SJCRH30 (cell line): Measurements from ENCODE around the gene JAGN1. TPM values are rescaled to one million over a fixed set of nuclear protein-coding genes. Genes with fewer than 3 reads are reported as not detected.
A peak's percentile ranks its signal among the peaks of the same experiment; 100 is the strongest.

ENCODE experiments used
- DNase-seq, 2 experiments: peaks; one replicate each; pipeline ENCODE4 v3.0.0-alpha.2; 2015 to 2020
- H3K27ac ChIP-seq: fragments of 250-450 bp; sonication (Bioruptor Pico); 2 replicates; pipeline ENCODE4 v1.5.1; 2020; ENCODE audit warnings: mild to moderate bottlenecking, moderate library complexity
- H3K27me3 ChIP-seq: fragments of 250-450 bp; sonication (Bioruptor Pico); 2 replicates; pipeline ENCODE4 v1.5.1; 2020; ENCODE audit warnings: mild to moderate bottlenecking, moderate library complexity
- H3K36me3 ChIP-seq: fragments of 250-450 bp; sonication (Bioruptor Pico); 2 replicates; pipeline ENCODE4 v1.5.1; 2020; ENCODE audit warnings: mild to moderate bottlenecking, moderate library complexity
- H3K4me1 ChIP-seq: fragments of 250-450 bp; sonication (Bioruptor Pico); 2 replicates; pipeline ENCODE4 v1.5.1; 2020; ENCODE audit warnings: mild to moderate bottlenecking, moderate library complexity
- H3K4me3 ChIP-seq: fragments of 250-450 bp; sonication (Bioruptor Pico); 2 replicates; pipeline ENCODE4 v1.5.1; 2020; ENCODE audit warnings: mild to moderate bottlenecking, moderate library complexity
- H3K9me3 ChIP-seq: fragments of 250-450 bp; sonication (Bioruptor Pico); replicated peaks from 2 replicates; pipeline ENCODE4 v1.5.1; 2020; ENCODE audit warnings: mild to moderate bottlenecking, moderate library complexity
- total RNA-seq: library from RNA; depleted of rRNA; stranded (reverse); fragments of >200 nt; shearing (Covaris generic); gene quantifications from 2 replicates; pipeline ENCODE4 v1.2.3, GENCODE V29; 2014

JAGN1 gene
- total RNA-seq, 1 experiment from 2014 or later: 40.3 TPM

DNA sequence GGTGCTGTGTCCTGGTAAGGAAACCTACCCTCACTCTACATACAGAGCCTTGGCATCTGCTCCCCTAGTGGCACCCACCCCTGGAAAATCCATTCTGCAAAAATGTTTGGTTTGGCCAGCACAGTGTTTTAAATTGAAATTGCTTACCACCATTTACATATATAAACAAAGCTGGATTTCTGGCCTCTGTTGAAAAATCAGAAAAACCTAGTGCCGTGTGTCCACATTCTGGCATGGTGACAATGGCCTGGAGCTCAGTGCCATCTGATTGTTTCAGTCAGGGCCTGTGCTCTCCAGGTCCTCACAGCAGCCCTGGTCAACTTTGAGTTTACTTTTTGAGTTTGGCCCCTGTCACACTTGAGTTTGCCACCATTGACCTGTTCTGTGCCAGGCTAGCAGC lies 23.6 kb downstream of the JAGN1 start:
- DNase-seq: no peak
- Histone ChIP-seq H3K36me3 (no peaks in the 10 kb centered on the region), H3K4me3 (no peak overlapping the region), H3K27ac (no peak overlapping the region), H3K4me1 (no peaks in the 10 kb centered on the region), H3K9me3 (no peaks in the 10 kb centered on the region), H3K27me3 (no peaks in the 10 kb centered on the region)

- no peak overlapping the region for H3K27ac ChIP-seq
- H3K4me3 ChIP-seq: peak overlapping the region; percentile 64
- peak; percentile 42 to 58 for DNase-seq
- H3K27me3 ChIP-seq: no peaks in the 10 kb centered on the region
- no peaks in the 10 kb centered on the region for H3K36me3 ChIP-seq
- H3K9me3 ChIP-seq: no peaks in the 10 kb centered on the region
- H3K4me1 ChIP-seq: no peaks in the 10 kb centered on the region
Measured at GRCh38 chr3:9914559-9915253, 24.3 kb downstream of the JAGN1 start.

- H3K36me3 ChIP-seq: no peaks in the 10 kb centered on the region
- H3K4me3 ChIP-seq: peak overlapping the region; percentile 64
- DNase-seq: peak; percentile 62 to 69
- H3K27me3 ChIP-seq: no peaks in the 10 kb centered on the region
- H3K4me1 ChIP-seq: no peaks in the 10 kb centered on the region
- H3K27ac ChIP-seq: peak overlapping the region; percentile 3; the same call in 1 of the 2 replicates
- H3K9me3 ChIP-seq: no peaks in the 10 kb centered on the region
Measured at GRCh38 chr3:9915254-9916141, 25.1 kb downstream of the JAGN1 start.

- Histone ChIP-seq H3K9me3 (no peaks in the 10 kb centered on the region), H3K27ac (peak overlapping the region; percentile 1; the same call in 1 of the 2 replicates), H3K4me3 (peak overlapping the region; percentile 64), H3K4me1 (no peaks in the 10 kb centered on the region), H3K36me3 (no peaks in the 10 kb centered on the region), H3K27me3 (no peaks in the 10 kb centered on the region)
- DNase-seq: peak; percentile 25 to 49
Measured at GRCh38 chr3:9916346-9916733, 25.9 kb downstream of the JAGN1 start.

GRCh38 chr3:9916734-9917680 lies 26.6 kb downstream of the JAGN1 start, which contains the start of gene IL17RC:
Gene IL17RC, plus strand, starts transcription at chr3:9917098. Its CDS starts 218 bp downstream, at chr3:9917316.
- peak; percentile 86 to 87 for DNase-seq
- Histone ChIP-seq H3K9me3 (no peaks in the 10 kb centered on the region), H3K36me3 (no peaks in the 10 kb centered on the region), H3K27me3 (no peaks in the 10 kb centered on the region), H3K27ac (peak within 1 kb of the TSS; percentile 3; the same call in 1 of the 2 replicates), H3K4me1 (no peaks in the 10 kb centered on the region), H3K4me3 (peak within 1 kb of the TSS; percentile 64)

DNA sequence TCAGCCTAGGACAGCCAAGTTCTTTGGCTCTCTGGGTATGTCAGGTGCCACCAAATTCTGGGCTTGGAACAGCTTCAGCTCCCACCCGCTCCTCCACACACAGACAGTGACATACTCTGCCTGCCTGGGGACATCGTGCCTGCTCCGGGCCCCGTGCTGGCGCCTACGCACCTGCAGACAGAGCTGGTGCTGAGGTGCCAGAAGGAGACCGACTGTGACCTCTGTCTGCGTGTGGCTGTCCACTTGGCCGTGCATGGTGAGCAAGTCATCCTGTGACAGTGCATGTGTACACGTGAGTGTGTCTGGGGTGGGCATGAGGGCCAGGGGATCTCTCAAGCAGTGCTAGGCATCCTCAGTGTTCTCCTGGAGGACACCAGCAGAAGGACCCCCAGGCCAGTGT lies 27.4 kb downstream of the JAGN1 start:
- Histone ChIP-seq H3K4me3 (no peak overlapping the region), H3K36me3 (no peaks in the 10 kb centered on the region), H3K9me3 (no peaks in the 10 kb centered on the region), H3K27me3 (no peaks in the 10 kb centered on the region), H3K4me1 (no peaks in the 10 kb centered on the region), H3K27ac (no peak overlapping the region)
- no peak for DNase-seq

DNA sequence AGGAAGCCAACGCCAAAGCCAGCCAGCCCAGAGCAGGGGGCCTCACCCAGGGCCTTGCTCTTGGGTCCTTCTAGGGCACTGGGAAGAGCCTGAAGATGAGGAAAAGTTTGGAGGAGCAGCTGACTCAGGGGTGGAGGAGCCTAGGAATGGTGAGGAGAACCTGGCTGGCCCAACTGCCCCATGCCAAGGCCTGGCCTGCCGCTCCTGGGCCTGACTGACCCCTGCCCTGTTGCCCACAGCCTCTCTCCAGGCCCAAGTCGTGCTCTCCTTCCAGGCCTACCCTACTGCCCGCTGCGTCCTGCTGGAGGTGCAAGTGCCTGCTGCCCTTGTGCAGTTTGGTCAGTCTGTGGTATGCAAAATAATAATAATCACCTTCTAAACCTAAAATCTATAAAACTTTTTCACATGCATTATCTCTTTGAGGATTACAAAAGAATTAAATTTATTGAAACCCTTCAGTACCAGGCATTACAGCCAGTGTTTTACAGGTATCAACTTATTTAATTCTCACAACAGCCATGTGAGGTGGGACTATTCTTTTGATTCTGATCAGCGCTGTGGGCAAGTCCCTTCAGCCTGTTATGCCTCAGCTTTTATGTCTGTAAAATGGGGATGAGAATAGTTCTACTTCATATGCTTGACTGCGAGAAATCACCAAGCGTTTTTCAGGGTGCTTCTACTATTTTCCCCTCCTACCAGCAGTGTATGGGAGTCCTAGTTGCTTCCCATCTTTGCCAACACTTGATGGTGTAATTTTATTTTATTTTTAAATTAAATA lies 28.0 kb downstream of the JAGN1 start:
- no peaks in the 10 kb centered on the region for H3K27me3 ChIP-seq
- no peaks in the 10 kb centered on the region for H3K4me1 ChIP-seq
- DNase-seq: no peak
- no peak overlapping the region for H3K27ac ChIP-seq
- no peaks in the 10 kb centered on the region for H3K9me3 ChIP-seq
- H3K4me3 ChIP-seq: no peak overlapping the region
- no peaks in the 10 kb centered on the region for H3K36me3 ChIP-seq

GRCh38 chr3:9928158-9928557 lies 37.7 kb downstream of the JAGN1 start:
- Histone ChIP-seq H3K27me3 (no peaks in the 10 kb centered on the region), H3K4me3 (no peak overlapping the region), H3K9me3 (no peaks in the 10 kb centered on the region), H3K4me1 (no peaks in the 10 kb centered on the region), H3K36me3 (no peaks in the 10 kb centered on the region), H3K27ac (no peak overlapping the region)
- no peak for DNase-seq

- H3K36me3 ChIP-seq: no peaks in the 10 kb centered on the region
- H3K27me3 ChIP-seq: no peaks in the 10 kb centered on the region
- no peak overlapping the region for H3K4me3 ChIP-seq
- DNase-seq: no peak
- H3K27ac ChIP-seq: no peak overlapping the region
- H3K9me3 ChIP-seq: no peaks in the 10 kb centered on the region
- no peaks in the 10 kb centered on the region for H3K4me1 ChIP-seq
Measured at GRCh38 chr3:9930804-9931418, 40.5 kb downstream of the JAGN1 start.

GRCh38 chr3:9932535-9932842 lies 42.1 kb downstream of the JAGN1 start:
- Histone ChIP-seq H3K27me3 (no peaks in the 10 kb centered on the region), H3K9me3 (no peaks in the 10 kb centered on the region), H3K4me1 (no peaks in the 10 kb centered on the region), H3K4me3 (peak overlapping the region; percentile 92), H3K27ac (peak overlapping the region; percentile 56), H3K36me3 (no peaks in the 10 kb centered on the region)
- DNase-seq: no peak

DNA sequence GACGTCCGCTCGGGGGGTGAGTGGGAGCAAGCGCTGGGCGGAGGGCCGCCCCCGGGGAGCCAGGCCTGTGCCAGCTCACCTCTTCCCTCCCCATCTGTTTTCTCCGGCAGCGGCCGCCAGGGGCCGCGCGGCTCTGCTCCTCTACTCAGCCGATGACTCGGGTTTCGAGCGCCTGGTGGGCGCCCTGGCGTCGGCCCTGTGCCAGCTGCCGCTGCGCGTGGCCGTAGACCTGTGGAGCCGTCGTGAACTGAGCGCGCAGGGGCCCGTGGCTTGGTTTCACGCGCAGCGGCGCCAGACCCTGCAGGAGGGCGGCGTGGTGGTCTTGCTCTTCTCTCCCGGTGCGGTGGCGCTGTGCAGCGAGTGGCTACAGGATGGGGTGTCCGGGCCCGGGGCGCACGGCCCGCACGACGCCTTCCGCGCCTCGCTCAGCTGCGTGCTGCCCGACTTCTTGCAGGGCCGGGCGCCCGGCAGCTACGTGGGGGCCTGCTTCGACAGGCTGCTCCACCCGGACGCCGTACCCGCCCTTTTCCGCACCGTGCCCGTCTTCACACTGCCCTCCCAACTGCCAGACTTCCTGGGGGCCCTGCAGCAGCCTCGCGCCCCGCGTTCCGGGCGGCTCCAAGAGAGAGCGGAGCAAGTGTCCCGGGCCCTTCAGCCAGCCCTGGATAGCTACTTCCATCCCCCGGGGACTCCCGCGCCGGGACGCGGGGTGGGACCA lies 42.6 kb downstream of the JAGN1 start:
- Histone ChIP-seq H3K36me3 (no peaks in the 10 kb centered on the region), H3K9me3 (no peaks in the 10 kb centered on the region), H3K27me3 (no peaks in the 10 kb centered on the region), H3K4me1 (no peaks in the 10 kb centered on the region), H3K4me3 (peak overlapping the region; percentile 92), H3K27ac (peak overlapping the region; percentile 56)
- peak; percentile 89 to 90 for DNase-seq

DNA sequence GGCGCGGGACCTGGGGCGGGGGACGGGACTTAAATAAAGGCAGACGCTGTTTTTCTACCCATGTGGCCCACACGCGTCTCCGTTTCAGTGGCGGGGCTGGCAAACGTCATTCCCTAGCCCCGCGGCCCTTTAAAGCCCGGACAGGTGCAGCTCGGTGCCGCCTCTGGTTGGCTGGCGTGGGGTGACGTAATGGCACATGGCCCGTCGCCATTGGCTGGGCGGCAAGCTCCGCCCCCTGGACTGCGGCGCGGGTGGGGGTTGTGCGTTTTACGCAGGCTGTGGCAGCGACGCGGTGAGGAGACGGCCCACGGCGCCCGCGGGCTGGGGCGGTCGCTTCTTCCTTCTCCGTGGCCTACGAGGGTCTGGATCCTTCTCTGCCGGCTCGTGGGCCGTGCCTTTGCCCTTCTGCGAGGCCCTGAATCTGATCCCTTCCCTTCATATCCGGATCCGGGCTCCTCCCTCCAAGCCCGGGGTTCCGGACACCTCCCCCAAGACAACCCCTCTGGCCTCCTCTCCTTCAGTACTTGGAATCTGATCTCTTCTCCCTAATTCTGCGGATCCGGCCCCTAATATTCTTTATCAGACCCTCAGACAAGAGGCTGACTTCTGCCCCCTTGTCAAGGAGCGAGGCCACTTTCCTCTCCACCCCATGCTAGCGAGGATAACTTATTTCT lies 43.3 kb downstream of the JAGN1 start, which contains the start of gene CRELD1:
Gene CRELD1 (plus strand): TSS at position 274 of the 674 bp plus-strand sequence. CDS start 605 bp downstream, outside the sequence.
- no peaks in the 10 kb centered on the region for H3K4me1 ChIP-seq
- H3K9me3 ChIP-seq: no peaks in the 10 kb centered on the region
- no peaks in the 10 kb centered on the region for H3K27me3 ChIP-seq
- no peaks in the 10 kb centered on the region for H3K36me3 ChIP-seq
- peak within 1 kb of the TSS; percentile 92 for H3K4me3 ChIP-seq
- H3K27ac ChIP-seq: peak within 1 kb of the TSS; percentile 56
- peak; percentile 94 to 96 for DNase-seq
